Measurements from ENCODE around the gene CASQ1.

The CASQ1 gene

GRCh38 chr1:160189649-160190625 lies at the start of gene CASQ1:
Gene CASQ1, plus strand, starts transcription at chr1:160190575. Its CDS starts 177 bp downstream, at chr1:160190752.
- peaks cover 11% of the 10 kb centered on the region for H3K4me1 ChIP-seq (ENCODE audit: control insufficient read depth, insufficient read depth, low read length)
- DNase-seq (ENCODE audit: low read depth): peak; percentile 40
- peaks cover 31% of the 10 kb centered on the region for H3K27me3 ChIP-seq (replicated peaks; ENCODE audit: control insufficient read depth, insufficient read depth, low read length)

GRCh38 chr1:160143695-160144094 lies 46.7 kb upstream of the CASQ1 start:
- Histone ChIP-seq H3K9me3 (ENCODE audit: control insufficient read depth, low read length) (no peaks in the 10 kb centered on the region), H3K4me3 (ENCODE audit: low read length) (no peak overlapping the region), H3K4me1 (ENCODE audit: control insufficient read depth, insufficient read depth, low read length) (peaks cover 10% of the 10 kb centered on the region), H3K36me3 (ENCODE audit: control insufficient read depth, insufficient read depth, low read length, severe bottlenecking) (no peaks in the 10 kb centered on the region), H3K9ac (ENCODE audit: low read length) (no peak overlapping the region), H3K27me3 (replicated peaks; ENCODE audit: control insufficient read depth, insufficient read depth, low read length) (peaks cover 7% of the 10 kb centered on the region)
- DNase-seq (ENCODE audit: low read depth): no peak

More at GRCh38 chr1:160189649-160190625, at the start of gene CASQ1:
- no peaks in the 10 kb centered on the region for H3K9me3 ChIP-seq (ENCODE audit: control insufficient read depth, low read length)
- H3K4me3 ChIP-seq (ENCODE audit: low read length): no peak within 1 kb of the TSS
- no peak within 1 kb of the TSS for H3K9ac ChIP-seq (ENCODE audit: low read length)
- H3K36me3 ChIP-seq (ENCODE audit: control insufficient read depth, insufficient read depth, low read length, severe bottlenecking): no peaks in the 10 kb centered on the region

- Histone ChIP-seq H3K36me3 (ENCODE audit: control insufficient read depth, insufficient read depth, low read length, severe bottlenecking) (no peaks in the 10 kb centered on the region), H3K4me1 (ENCODE audit: control insufficient read depth, insufficient read depth, low read length) (peaks cover 21% of the 10 kb centered on the region), H3K9ac (ENCODE audit: low read length) (no peak overlapping the region), H3K9me3 (ENCODE audit: control insufficient read depth, low read length) (no peaks in the 10 kb centered on the region), H3K4me3 (ENCODE audit: low read length) (no peak overlapping the region), H3K27me3 (replicated peaks; ENCODE audit: control insufficient read depth, insufficient read depth, low read length) (peaks cover 7% of the 10 kb centered on the region)
- peak; percentile 47 for DNase-seq (ENCODE audit: low read depth)
Measured at GRCh38 chr1:160144921-160145320, 45.5 kb upstream of the CASQ1 start.

- DNase-seq (ENCODE audit: low read depth): no peak
- H3K9ac ChIP-seq (ENCODE audit: low read length): no peak overlapping the region
- no peaks in the 10 kb centered on the region for H3K9me3 ChIP-seq (ENCODE audit: control insufficient read depth, low read length)
- H3K4me3 ChIP-seq (ENCODE audit: low read length): no peak overlapping the region
- H3K4me1 ChIP-seq (ENCODE audit: control insufficient read depth, insufficient read depth, low read length): peaks cover 25% of the 10 kb centered on the region
- no peaks in the 10 kb centered on the region for H3K36me3 ChIP-seq (ENCODE audit: control insufficient read depth, insufficient read depth, low read length, severe bottlenecking)
- peaks cover 6% of the 10 kb centered on the region for H3K27me3 ChIP-seq (replicated peaks; ENCODE audit: control insufficient read depth, insufficient read depth, low read length)
Measured at GRCh38 chr1:160146107-160146506, 44.3 kb upstream of the CASQ1 start.

GRCh38 chr1:160148121-160148520 lies 42.3 kb upstream of the CASQ1 start:
- H3K27me3 ChIP-seq (replicated peaks; ENCODE audit: control insufficient read depth, insufficient read depth, low read length): no peaks in the 10 kb centered on the region
- H3K36me3 ChIP-seq (ENCODE audit: control insufficient read depth, insufficient read depth, low read length, severe bottlenecking): no peaks in the 10 kb centered on the region
- no peaks in the 10 kb centered on the region for H3K9me3 ChIP-seq (ENCODE audit: control insufficient read depth, low read length)
- H3K9ac ChIP-seq (ENCODE audit: low read length): no peak overlapping the region
- peaks cover 25% of the 10 kb centered on the region for H3K4me1 ChIP-seq (ENCODE audit: control insufficient read depth, insufficient read depth, low read length)
- no peak overlapping the region for H3K4me3 ChIP-seq (ENCODE audit: low read length)
- DNase-seq (ENCODE audit: low read depth): no peak

GRCh38 chr1:160149233-160149632 lies 41.1 kb upstream of the CASQ1 start:
- peak; percentile 48 for DNase-seq (ENCODE audit: low read depth)
- H3K9ac ChIP-seq (ENCODE audit: low read length): peak overlapping the region; percentile 73
- no peaks in the 10 kb centered on the region for H3K36me3 ChIP-seq (ENCODE audit: control insufficient read depth, insufficient read depth, low read length, severe bottlenecking)
- peaks cover 21% of the 10 kb centered on the region for H3K4me1 ChIP-seq (ENCODE audit: control insufficient read depth, insufficient read depth, low read length)
- H3K9me3 ChIP-seq (ENCODE audit: control insufficient read depth, low read length): no peaks in the 10 kb centered on the region
- H3K4me3 ChIP-seq (ENCODE audit: low read length): peak overlapping the region; percentile 11
- no peaks in the 10 kb centered on the region for H3K27me3 ChIP-seq (replicated peaks; ENCODE audit: control insufficient read depth, insufficient read depth, low read length)

GRCh38 chr1:160149716-160150115 lies 40.7 kb upstream of the CASQ1 start:
- DNase-seq (ENCODE audit: low read depth): peak; percentile 91
- Histone ChIP-seq H3K4me3 (ENCODE audit: low read length) (peak overlapping the region; percentile 11), H3K36me3 (ENCODE audit: control insufficient read depth, insufficient read depth, low read length, severe bottlenecking) (no peaks in the 10 kb centered on the region), H3K9me3 (ENCODE audit: control insufficient read depth, low read length) (no peaks in the 10 kb centered on the region), H3K9ac (ENCODE audit: low read length) (peak overlapping the region; percentile 73), H3K4me1 (ENCODE audit: control insufficient read depth, insufficient read depth, low read length) (peaks cover 16% of the 10 kb centered on the region), H3K27me3 (replicated peaks; ENCODE audit: control insufficient read depth, insufficient read depth, low read length) (no peaks in the 10 kb centered on the region)

GRCh38 chr1:160151303-160151702 lies 39.1 kb upstream of the CASQ1 start, which contains the start of gene ATP1A4:
Gene ATP1A4, plus strand, starts transcription at chr1:160151603. Its CDS starts 438 bp downstream, at chr1:160152041.
- Histone ChIP-seq H3K27me3 (replicated peaks; ENCODE audit: control insufficient read depth, insufficient read depth, low read length) (no peaks in the 10 kb centered on the region), H3K9ac (ENCODE audit: low read length) (no peak within 1 kb of the TSS), H3K4me3 (ENCODE audit: low read length) (no peak within 1 kb of the TSS), H3K4me1 (ENCODE audit: control insufficient read depth, insufficient read depth, low read length) (peaks cover 15% of the 10 kb centered on the region), H3K9me3 (ENCODE audit: control insufficient read depth, low read length) (no peaks in the 10 kb centered on the region), H3K36me3 (ENCODE audit: control insufficient read depth, insufficient read depth, low read length, severe bottlenecking) (no peaks in the 10 kb centered on the region)
- DNase-seq (ENCODE audit: low read depth): no peak

- Histone ChIP-seq H3K4me3 (ENCODE audit: low read length) (no peak overlapping the region), H3K4me1 (ENCODE audit: control insufficient read depth, insufficient read depth, low read length) (peaks cover 9% of the 10 kb centered on the region), H3K9ac (ENCODE audit: low read length) (no peak overlapping the region), H3K27me3 (replicated peaks; ENCODE audit: control insufficient read depth, insufficient read depth, low read length) (no peaks in the 10 kb centered on the region), H3K36me3 (ENCODE audit: control insufficient read depth, insufficient read depth, low read length, severe bottlenecking) (no peaks in the 10 kb centered on the region), H3K9me3 (ENCODE audit: control insufficient read depth, low read length) (no peaks in the 10 kb centered on the region)
- DNase-seq (ENCODE audit: low read depth): no peak
Measured at GRCh38 chr1:160154790-160155189, 35.6 kb upstream of the CASQ1 start.

GRCh38 chr1:160156361-160156760 lies 34.0 kb upstream of the CASQ1 start:
- Histone ChIP-seq H3K4me3 (ENCODE audit: low read length) (no peak overlapping the region), H3K9me3 (ENCODE audit: control insufficient read depth, low read length) (no peaks in the 10 kb centered on the region), H3K36me3 (ENCODE audit: control insufficient read depth, insufficient read depth, low read length, severe bottlenecking) (no peaks in the 10 kb centered on the region), H3K27me3 (replicated peaks; ENCODE audit: control insufficient read depth, insufficient read depth, low read length) (peaks cover 5% of the 10 kb centered on the region), H3K4me1 (ENCODE audit: control insufficient read depth, insufficient read depth, low read length) (peaks cover 7% of the 10 kb centered on the region), H3K9ac (ENCODE audit: low read length) (no peak overlapping the region)
- no peak for DNase-seq (ENCODE audit: low read depth)

GRCh38 chr1:160157174-160157573 lies 33.2 kb upstream of the CASQ1 start:
- Histone ChIP-seq H3K4me3 (ENCODE audit: low read length) (no peak overlapping the region), H3K4me1 (ENCODE audit: control insufficient read depth, insufficient read depth, low read length) (peaks cover 7% of the 10 kb centered on the region), H3K9me3 (ENCODE audit: control insufficient read depth, low read length) (no peaks in the 10 kb centered on the region)

More at GRCh38 chr1:160157174-160157573, 33.2 kb upstream of the CASQ1 start:
- Histone ChIP-seq H3K9ac (ENCODE audit: low read length) (no peak overlapping the region), H3K27me3 (replicated peaks; ENCODE audit: control insufficient read depth, insufficient read depth, low read length) (peaks cover 5% of the 10 kb centered on the region), H3K36me3 (ENCODE audit: control insufficient read depth, insufficient read depth, low read length, severe bottlenecking) (no peaks in the 10 kb centered on the region)
- DNase-seq (ENCODE audit: low read depth): no peak

Measured in adipocyte (in vitro differentiated cells).